Stimulated activated CD4-positive, alpha-beta T cell treated with anti-CD3 and anti-CD28 coated beads, Interleukin-4, amount 100 ng/mL, for 48 hours (primary cell): ENCODE data around the gene CAMSAP1.
A peak's percentile ranks its signal among the peaks of the same experiment; 100 is the strongest.
"Not testable (repeated sequence)": the region's sequence is repeated elsewhere in the genome, so short reads cannot be mapped to it uniquely, and the experiment has no call there.

Source experiments
- DNase-seq, 2 donors: peaks; one replicate each; pipeline ENCODE4 v3.0.0-alpha.2; 2020; ENCODE audit warnings: low read depth in 2 of 2

CAMSAP1 gene

DNA sequence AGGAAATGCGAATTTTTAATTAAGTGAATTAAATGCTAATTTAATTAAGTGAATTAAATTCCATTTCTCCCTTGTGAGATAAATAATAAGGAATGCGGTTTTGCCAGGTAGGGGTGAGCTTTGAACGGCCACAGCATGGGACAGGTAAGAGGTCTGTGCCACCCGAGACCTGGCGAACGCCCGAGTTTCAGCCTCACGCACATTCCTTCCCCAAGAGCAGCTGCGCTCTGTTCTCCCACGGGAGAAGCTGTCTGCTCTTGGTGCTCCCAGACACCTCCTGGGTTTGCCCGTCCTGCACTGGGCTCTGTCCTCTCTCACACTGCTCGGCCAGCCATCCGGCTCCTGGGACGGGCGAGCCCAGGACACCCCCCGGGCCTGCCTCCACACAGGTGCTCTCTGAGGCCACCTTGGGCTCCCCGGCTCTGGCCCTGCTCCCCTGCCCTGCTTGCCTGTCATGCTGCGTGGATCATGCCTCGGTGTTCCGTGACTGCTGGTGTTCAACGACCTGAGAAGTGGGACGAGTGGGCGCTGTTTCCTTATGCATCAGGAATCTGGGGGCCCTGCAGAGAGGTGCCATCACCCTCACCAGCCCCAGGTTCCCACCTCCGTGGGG is 13.7 kb upstream of the CAMSAP1 start:
- DNase-seq = no peak

DNA sequence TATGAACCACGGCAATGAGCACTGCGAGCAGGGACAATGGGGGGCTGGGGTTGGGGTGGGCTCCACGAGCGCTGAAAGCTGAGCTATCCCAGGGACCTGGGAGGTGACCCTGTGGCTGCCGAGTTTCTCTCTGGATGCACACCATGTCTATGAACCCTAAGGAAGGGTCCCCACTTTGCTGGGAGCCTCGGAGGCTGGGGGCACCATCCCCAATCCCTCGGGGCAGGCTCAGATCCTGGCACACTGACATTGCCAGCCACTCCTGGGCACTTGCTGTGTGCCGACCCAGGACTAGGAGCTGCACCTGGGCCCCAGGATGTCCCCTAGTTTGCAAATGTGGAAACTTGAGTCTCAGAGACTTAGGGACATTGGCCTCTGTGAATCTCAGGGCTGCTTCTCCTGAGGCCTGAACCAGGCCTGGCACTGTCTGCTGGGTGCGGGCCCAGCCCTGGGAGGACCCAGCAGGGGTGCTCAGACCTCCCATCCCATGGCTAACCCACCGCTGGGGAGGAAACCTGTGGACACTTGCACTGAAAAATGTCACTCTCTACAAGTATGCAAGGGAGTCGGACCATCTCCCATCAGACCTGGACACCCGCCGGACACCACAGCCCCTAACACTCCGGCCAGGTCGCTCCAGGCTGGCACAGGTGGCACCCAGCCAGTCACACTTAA is 13.0 kb upstream of the CAMSAP1 start:
- DNase-seq = no peak

DNA sequence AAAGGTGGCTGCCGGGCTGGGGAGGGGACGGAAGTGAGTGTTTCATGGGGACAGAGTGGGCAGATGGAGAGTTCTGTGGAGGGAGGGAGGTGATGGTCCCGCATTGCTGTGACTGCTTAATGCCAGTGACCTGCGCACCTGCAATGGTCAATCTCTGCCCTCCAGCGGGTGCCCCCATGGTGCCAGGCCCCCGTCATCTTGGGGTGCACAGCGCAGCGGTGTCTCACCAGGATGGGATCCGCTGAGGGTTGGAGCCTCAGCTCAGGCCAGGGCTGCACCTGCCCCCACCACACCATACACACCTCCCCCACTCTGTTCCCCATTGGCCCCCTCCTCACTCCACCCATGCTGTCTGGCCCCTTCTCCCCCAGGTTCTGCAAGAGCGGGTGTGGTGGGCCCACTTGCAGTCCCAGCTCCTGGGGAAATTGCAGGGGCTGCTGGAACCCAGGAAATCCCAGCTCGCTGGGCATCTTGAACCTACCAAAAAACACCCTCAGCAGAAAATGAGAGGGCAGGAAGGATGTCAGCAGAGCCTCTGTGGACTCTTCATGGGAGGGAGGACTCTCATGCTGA is 12.1 kb upstream of the CAMSAP1 start:
- DNase-seq = no peak

- not testable (repeated sequence) for DNase-seq
Observed at GRCh38 chr9:135916227-135916626, 8.9 kb upstream of the CAMSAP1 start.

DNA sequence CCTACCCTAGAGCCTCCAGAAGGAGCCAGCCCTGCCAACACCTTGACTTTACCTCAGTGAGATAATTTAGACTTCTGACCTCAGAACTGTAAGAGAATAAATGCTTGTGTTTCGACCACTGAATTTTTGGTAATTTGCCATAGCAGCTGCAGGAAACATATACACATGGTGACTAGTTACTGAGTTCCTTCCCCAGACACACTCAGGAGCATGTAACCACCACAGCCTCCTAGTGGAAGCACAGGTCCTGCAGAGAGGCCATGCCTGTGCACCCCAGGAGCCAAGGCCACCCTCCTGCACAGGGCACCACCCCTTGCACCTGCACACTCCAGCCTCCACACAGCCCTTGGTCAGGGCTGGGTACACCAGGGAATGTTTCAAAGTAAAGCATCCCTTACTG is 7.6 kb upstream of the CAMSAP1 start:
- no peak for DNase-seq

- DNase-seq = not testable (repeated sequence)
Observed at GRCh38 chr9:135911233-135911632, 3.9 kb upstream of the CAMSAP1 start.

- DNase-seq = no peak
Observed at GRCh38 chr9:135910757-135911156, 3.4 kb upstream of the CAMSAP1 start.

DNA sequence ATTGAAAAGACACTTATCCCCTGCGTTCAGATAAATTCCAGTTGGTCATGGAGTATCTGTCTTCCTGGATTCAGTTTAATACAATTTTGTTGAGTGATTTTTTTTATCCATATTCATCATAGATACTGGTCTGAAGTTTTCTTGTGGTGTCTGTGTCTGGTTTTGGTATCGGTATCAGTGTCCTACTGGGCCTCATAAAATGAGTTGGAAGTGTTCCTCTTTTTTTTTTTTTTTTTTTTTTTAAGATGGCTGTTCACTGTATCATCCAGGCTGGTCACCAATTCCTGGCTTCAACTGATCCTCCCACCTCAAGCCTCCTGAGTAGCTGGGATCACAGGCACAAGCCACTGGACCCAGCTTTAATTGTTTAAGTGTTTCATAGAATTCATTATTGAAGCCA is 2.9 kb upstream of the CAMSAP1 start:
- DNase-seq = no peak

DNA sequence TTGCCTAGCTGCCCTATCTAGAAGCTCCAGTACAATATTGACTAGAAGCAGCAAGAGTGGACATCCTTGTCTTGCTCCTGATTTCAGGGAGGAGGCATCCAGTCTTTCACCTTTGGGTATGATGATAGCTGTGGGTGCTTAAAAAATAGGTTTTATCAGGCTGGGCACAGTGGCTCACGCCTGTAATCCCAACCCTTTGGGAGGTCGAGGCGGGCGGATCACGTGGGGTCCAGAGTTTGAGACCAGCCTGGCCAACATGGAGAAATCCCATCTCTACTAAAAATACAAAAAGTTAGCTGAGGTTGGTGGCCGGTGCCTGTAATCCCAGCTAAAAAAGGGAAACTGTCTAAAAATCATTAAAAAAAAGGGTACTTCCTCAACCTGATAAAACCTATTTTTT is 2.0 kb upstream of the CAMSAP1 start:
- DNase-seq = no peak

GRCh38 chr9:135908754-135909204 is 1.4 kb upstream of the CAMSAP1 start:
- no peak for DNase-seq

DNA sequence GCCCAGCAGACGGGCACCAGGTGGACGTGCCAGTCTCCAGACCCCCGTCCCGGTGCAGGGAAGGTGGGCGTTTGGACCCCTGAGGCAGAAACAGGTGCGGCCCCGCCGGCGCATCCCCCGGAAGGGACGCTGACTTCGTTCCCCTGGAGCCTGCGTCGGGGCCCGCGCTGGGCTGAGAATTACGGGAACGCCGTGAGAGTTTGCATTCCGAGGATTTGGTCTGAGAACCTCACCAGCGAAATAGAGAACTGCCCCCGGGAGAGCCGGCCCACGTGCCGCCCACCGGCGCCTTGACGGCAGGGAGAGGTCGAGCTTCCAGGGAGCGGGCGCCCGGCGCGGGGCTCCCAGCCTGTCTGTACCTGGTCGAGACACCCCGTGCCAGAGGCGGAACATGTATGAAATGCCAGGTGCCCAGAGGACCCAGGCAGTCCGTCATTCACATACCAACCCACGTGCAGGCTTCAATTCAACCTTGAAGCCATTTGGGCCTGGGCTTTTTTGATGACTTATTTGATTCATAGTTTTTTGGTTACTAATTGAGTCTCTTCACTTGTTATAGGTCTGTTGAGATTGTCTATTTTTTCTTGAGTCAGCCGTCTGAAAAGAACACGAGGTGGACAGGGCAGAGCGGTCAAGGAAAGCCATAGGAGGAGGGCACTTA is 877 bp upstream of the CAMSAP1 start:
- DNase-seq = no peak

- no peak for DNase-seq
Observed at GRCh38 chr9:135907006-135907430, 328 bp downstream of the CAMSAP1 start.

DNA sequence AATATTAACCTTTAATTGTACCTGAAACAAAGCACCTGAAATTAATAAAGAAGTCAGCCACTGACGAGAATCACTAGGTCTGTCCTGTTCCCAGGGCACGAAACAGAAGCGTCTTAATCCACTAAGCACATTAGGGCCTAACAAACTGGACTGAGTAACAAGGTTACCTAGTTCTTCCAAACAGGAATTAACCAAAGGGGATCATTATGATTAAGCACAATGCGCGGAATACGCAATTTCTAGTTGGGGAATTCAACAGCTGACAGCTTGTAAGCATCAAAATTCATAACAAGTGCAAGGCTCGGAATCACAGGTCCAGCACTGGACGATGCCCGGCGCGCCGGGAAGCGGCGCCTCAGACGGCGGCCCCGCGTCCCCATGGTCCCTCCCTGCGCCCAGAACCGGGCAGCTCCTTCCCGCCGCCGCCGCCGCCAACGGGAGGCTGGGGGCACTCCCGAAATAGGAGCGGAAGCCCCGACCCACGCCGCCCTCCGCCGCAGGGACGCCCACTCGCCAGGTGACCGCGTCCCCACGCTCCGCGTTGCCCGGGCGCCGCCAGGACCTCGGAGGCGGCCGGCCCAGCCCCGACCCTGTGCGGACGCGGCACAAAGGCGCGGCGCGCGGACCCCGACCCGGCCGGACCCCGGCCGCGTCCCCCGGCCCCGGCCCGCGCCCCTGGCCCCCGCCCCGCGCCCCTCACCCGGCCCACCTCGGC is 898 bp downstream of the CAMSAP1 start:
- DNase-seq = no peak

GRCh38 chr9:135905380-135906258 is 1.7 kb downstream of the CAMSAP1 start:
- DNase-seq = peak; percentile 58 to 70

- no peak for DNase-seq
Observed at GRCh38 chr9:135903786-135904520, 3.4 kb downstream of the CAMSAP1 start.

DNA sequence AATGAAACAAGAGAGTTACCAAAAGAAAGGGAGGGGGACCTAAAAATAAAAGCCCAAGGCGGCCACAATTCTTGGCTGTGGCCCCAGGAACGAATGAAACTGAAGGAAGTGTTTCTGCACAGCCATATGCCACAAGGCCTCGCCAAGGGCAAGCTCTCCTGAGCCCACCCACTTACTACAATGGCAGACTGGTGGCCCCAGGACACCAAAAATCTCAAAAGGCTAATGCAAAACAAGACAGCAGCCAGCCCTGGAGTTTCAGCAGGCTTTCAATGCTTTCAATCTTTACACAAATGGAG is 4.0 kb downstream of the CAMSAP1 start:
- no peak for DNase-seq

GRCh38 chr9:135902655-135903357 is 4.5 kb downstream of the CAMSAP1 start:
- DNase-seq = no peak

DNA sequence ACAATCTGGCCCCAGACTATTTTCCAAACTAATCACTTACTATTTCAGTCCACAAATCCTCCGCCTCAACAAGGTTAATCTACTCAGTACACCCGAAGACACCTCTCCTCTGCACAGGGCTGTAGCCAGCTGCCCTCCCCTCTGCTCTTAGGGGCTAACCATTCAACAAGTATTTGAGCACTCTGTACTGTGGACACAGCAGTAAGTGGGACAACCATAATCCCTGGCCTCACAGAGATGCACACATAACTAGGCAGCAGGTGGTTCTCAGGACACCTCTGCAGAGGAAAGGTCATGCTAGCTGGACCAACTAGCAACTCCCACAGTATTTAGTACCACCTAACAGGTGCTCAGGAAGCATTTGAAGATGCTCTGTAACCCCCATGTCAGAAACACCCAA is 5.5 kb downstream of the CAMSAP1 start:
- no peak for DNase-seq

GRCh38 chr9:135901031-135901758 is 6.2 kb downstream of the CAMSAP1 start:
- DNase-seq = no peak
